NCI-H510A treated with DMSO at 0.1 percent for 48 hours (cell line): ENCODE data around the gene CFL1.
A peak's percentile ranks its signal among the peaks of the same experiment; 100 is the strongest.
"Not testable (repeated sequence)": the region's sequence is repeated elsewhere in the genome, so short reads cannot be mapped to it uniquely, and the experiment has no call there.

ENCODE experiments used
- DNase-seq: peaks from one replicate; lab custom pipeline; 2025; lab: John Stamatoyannopoulos, UW

The CFL1 gene

GRCh38 chr11:65856689-65857499 lies 1.1 kb downstream of the CFL1 start:
- peak; percentile 68 for DNase-seq

- DNase-seq, result no peak
Observed at GRCh38 chr11:65855927-65856363, 2.0 kb downstream of the CFL1 start.

GRCh38 chr11:65854852-65855837 lies 2.8 kb downstream of the CFL1 start:
- no peak for DNase-seq

GRCh38 chr11:65854161-65854592 lies 3.8 kb downstream of the CFL1 start:
- no peak for DNase-seq

GRCh38 chr11:65853246-65853979 lies 4.6 kb downstream of the CFL1 start:
- no peak for DNase-seq

- DNase-seq, result no peak
Observed at GRCh38 chr11:65852508-65853245, 5.3 kb downstream of the CFL1 start.

- DNase-seq, result no peak
Observed at GRCh38 chr11:65851811-65852507, 6.0 kb downstream of the CFL1 start.

- DNase-seq, result no peak
Observed at GRCh38 chr11:65851083-65851579, 6.8 kb downstream of the CFL1 start.

GRCh38 chr11:65850217-65851082 lies 7.5 kb downstream of the CFL1 start:
- no peak for DNase-seq

- no peak for DNase-seq
Observed at GRCh38 chr11:65849771-65850216, 8.2 kb downstream of the CFL1 start.

GRCh38 chr11:65849366-65849765 lies 8.6 kb downstream of the CFL1 start:
- no peak for DNase-seq

- not testable (repeated sequence) for DNase-seq
Observed at GRCh38 chr11:65848693-65849092, 9.3 kb downstream of the CFL1 start.

- DNase-seq, result no peak
Observed at GRCh38 chr11:65847746-65848145, 10.2 kb downstream of the CFL1 start.

GRCh38 chr11:65844231-65844872 lies 13.6 kb downstream of the CFL1 start:
- DNase-seq, result no peak

- no peak for DNase-seq
Observed at GRCh38 chr11:65843811-65844210, 14.2 kb downstream of the CFL1 start.

GRCh38 chr11:65842144-65842543 lies 15.8 kb downstream of the CFL1 start:
- no peak for DNase-seq

- DNase-seq, result no peak
Observed at GRCh38 chr11:65834202-65834601, 23.8 kb downstream of the CFL1 start.

GRCh38 chr11:65833297-65834030 lies 24.5 kb downstream of the CFL1 start, which contains the start of gene SNX32:
TSS of gene SNX32 (plus strand) at chr11:65833963. CDS start at chr11:65834066, 103 bp downstream.
- DNase-seq, result peak; percentile 90
